Measurements from ENCODE around the gene SUPT6H.

DNA sequence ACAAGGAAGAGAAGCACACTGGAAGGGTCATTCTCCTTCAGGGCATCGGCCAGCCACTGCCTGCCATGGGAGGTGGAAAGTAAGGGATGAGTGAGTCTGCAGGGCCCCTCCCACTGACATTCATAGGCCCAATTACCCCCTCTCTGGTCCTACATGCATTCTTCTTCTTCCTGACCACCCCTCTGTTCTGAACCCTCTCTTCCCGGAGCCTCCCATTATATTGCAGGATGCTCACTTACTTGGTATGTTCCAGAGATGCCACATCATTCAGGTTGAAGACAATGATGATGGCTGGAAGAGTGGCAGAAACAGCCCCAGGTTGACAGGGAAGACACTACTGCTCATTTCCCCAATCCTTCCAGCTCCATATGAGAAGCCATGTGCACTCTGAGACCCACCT is 53.2 kb downstream of the SUPT6H start:
- TF ChIP-seq, protein P1, sequence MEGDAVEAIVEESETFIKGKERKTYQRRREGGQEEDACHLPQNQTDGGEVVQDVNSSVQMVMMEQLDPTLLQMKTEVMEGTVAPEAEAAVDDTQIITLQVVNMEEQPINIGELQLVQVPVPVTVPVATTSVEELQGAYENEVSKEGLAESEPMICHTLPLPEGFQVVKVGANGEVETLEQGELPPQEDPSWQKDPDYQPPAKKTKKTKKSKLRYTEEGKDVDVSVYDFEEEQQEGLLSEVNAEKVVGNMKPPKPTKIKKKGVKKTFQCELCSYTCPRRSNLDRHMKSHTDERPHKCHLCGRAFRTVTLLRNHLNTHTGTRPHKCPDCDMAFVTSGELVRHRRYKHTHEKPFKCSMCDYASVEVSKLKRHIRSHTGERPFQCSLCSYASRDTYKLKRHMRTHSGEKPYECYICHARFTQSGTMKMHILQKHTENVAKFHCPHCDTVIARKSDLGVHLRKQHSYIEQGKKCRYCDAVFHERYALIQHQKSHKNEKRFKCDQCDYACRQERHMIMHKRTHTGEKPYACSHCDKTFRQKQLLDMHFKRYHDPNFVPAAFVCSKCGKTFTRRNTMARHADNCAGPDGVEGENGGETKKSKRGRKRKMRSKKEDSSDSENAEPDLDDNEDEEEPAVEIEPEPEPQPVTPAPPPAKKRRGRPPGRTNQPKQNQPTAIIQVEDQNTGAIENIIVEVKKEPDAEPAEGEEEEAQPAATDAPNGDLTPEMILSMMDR (IDR thresholded peaks at IDR 0.05), result no peak
- no peak for TF ChIP-seq EZH2 (IDR thresholded peaks at IDR 0.05)

Data from neural progenitor cell (in vitro differentiated cells).